Measurements from ENCODE around the gene CCDC7. TPM values are rescaled to one million over a fixed set of nuclear protein-coding genes. Genes with fewer than 3 reads are reported as not detected.

The CCDC7 gene
- total RNA-seq, 2 experiments from 2014 or later, result 9.8 to 12.3 TPM

Other genes with a start within 250 kb of the CCDC7 start
- gene EPC1, start 99.0 kb upstream of the CCDC7 start, total RNA-seq (2014; rRNA removed; shearing (Covaris generic)), result 48.8 and 62.3 TPM in 2 replicates
- 40.9 and 42.1 TPM in 2 replicates for gene EPC1, start 99.0 kb upstream of the CCDC7 start, total RNA-seq (2022)